ENCODE results near the gene PODNL1. TPM values are rescaled to one million over a fixed set of nuclear protein-coding genes. Genes with fewer than 3 reads are reported as not detected.

Gene PODNL1
- total RNA-seq = under 1 TPM in 1 of 2 donors, not detected in 1; 0.81 TPM

- no peaks in the 10 kb centered on the region for H3K36me3 Mint-ChIP-seq (ENCODE audit: insufficient read depth in 2 of 2)
- H3K4me3 Mint-ChIP-seq = no peak within 1 kb of the TSS
- H3K27ac Mint-ChIP-seq = no peak within 1 kb of the TSS
- no peak for DNase-seq
- no peak for ATAC-seq (replicated peaks in 1 of 2)
- H3K4me1 Mint-ChIP-seq (ENCODE audit: low read depth) = peaks cover 7% of the 10 kb centered on the region
- peaks cover 7% of the 10 kb centered on the region for H3K27me3 Mint-ChIP-seq (ENCODE audit: low read depth)
- H3K9me3 Mint-ChIP-seq = no peaks in the 10 kb centered on the region
These were observed at the start of gene PODNL1 for GRCh38 chr19:13938301-13939064. TSS of gene PODNL1 (minus strand) at chr19:13938417. CDS start at chr19:13938181, 236 bp downstream.

- DNase-seq (no peak), ATAC-seq (replicated peaks in 1 of 2) (no peak)
- no peaks in the 10 kb centered on the region for H3K27me3 Mint-ChIP-seq (ENCODE audit: low read depth)
- H3K36me3 Mint-ChIP-seq (ENCODE audit: insufficient read depth in 2 of 2) = peaks cover 2 to 9% of the 10 kb centered on the region in 2 donors
- no peaks in the 10 kb centered on the region for H3K9me3 Mint-ChIP-seq
- peaks cover 52% of the 10 kb centered on the region for H3K4me1 Mint-ChIP-seq (ENCODE audit: low read depth)
- H3K27ac Mint-ChIP-seq = peak overlapping the region; percentile 98
- H3K4me3 Mint-ChIP-seq = peak overlapping the region; percentile 80 to 88
These were observed 49.1 kb upstream of the PODNL1 start for GRCh38 chr19:13987101-13987890.

GRCh38 chr19:13986348-13986904 is 48.2 kb upstream of the PODNL1 start:
- no peaks in the 10 kb centered on the region for H3K27me3 Mint-ChIP-seq (ENCODE audit: low read depth)
- H3K27ac Mint-ChIP-seq = peak overlapping the region; percentile 98
- H3K36me3 Mint-ChIP-seq (ENCODE audit: insufficient read depth in 2 of 2) = peaks cover 0 to 7% of the 10 kb centered on the region in 2 donors
- no peaks in the 10 kb centered on the region for H3K9me3 Mint-ChIP-seq
- DNase-seq (peak; percentile 99), ATAC-seq (replicated peaks in 1 of 2) (peak; percentile 93 to 94)
- peaks cover 52% of the 10 kb centered on the region for H3K4me1 Mint-ChIP-seq (ENCODE audit: low read depth)
- peak overlapping the region; percentile 80 to 88 for H3K4me3 Mint-ChIP-seq

GRCh38 chr19:13985771-13986347 is 47.6 kb upstream of the PODNL1 start:
- no peaks in the 10 kb centered on the region for H3K9me3 Mint-ChIP-seq
- peak overlapping the region; percentile 98 for H3K27ac Mint-ChIP-seq
- no peak for ATAC-seq (replicated peaks in 1 of 2)
- H3K36me3 Mint-ChIP-seq (ENCODE audit: insufficient read depth in 2 of 2) = peaks cover 0 to 5% of the 10 kb centered on the region in 2 donors
- H3K4me1 Mint-ChIP-seq (ENCODE audit: low read depth) = peaks cover 52% of the 10 kb centered on the region
- no peaks in the 10 kb centered on the region for H3K27me3 Mint-ChIP-seq (ENCODE audit: low read depth)
- DNase-seq = peak in 1 of 2 donors; percentile 18
- peak overlapping the region; percentile 80 to 88 for H3K4me3 Mint-ChIP-seq

- DNase-seq (peak in 1 of 2 donors; percentile 23), ATAC-seq (replicated peaks in 1 of 2) (no peak)
- Mint-ChIP-seq H3K9me3 (no peaks in the 10 kb centered on the region), H3K4me3 (peak overlapping the region; percentile 61 to 66), H3K4me1 (ENCODE audit: low read depth) (peaks cover 52% of the 10 kb centered on the region), H3K36me3 (ENCODE audit: insufficient read depth in 2 of 2) (peaks cover 0 to 5% of the 10 kb centered on the region in 2 donors), H3K27me3 (ENCODE audit: low read depth) (no peaks in the 10 kb centered on the region), H3K27ac (peak overlapping the region; percentile 84)
These were observed 46.9 kb upstream of the PODNL1 start for GRCh38 chr19:13984875-13985741.

- Mint-ChIP-seq H3K27ac (no peak overlapping the region), H3K36me3 (ENCODE audit: insufficient read depth in 2 of 2) (peaks cover 0 to 5% of the 10 kb centered on the region in 2 donors), H3K4me1 (ENCODE audit: low read depth) (peaks cover 52% of the 10 kb centered on the region), H3K9me3 (no peaks in the 10 kb centered on the region), H3K4me3 (no peak overlapping the region), H3K27me3 (ENCODE audit: low read depth) (no peaks in the 10 kb centered on the region)
- ATAC-seq (replicated peaks in 1 of 2) (no peak), DNase-seq (no peak)
These were observed 46.0 kb upstream of the PODNL1 start for GRCh38 chr19:13984186-13984585.

GRCh38 chr19:13983213-13983889 is 45.1 kb upstream of the PODNL1 start:
- H3K36me3 Mint-ChIP-seq (ENCODE audit: insufficient read depth in 2 of 2) = peaks cover 0 to under 1% of the 10 kb centered on the region in 2 donors
- H3K4me1 Mint-ChIP-seq (ENCODE audit: low read depth) = peaks cover 44% of the 10 kb centered on the region
- no peaks in the 10 kb centered on the region for H3K27me3 Mint-ChIP-seq (ENCODE audit: low read depth)
- no peaks in the 10 kb centered on the region for H3K9me3 Mint-ChIP-seq
- no peak for DNase-seq
- H3K4me3 Mint-ChIP-seq = no peak overlapping the region
- no peak for ATAC-seq (replicated peaks in 1 of 2)
- H3K27ac Mint-ChIP-seq = no peak overlapping the region

GRCh38 chr19:13982773-13983172 is 44.6 kb upstream of the PODNL1 start:
- Mint-ChIP-seq H3K4me3 (no peak overlapping the region), H3K9me3 (no peaks in the 10 kb centered on the region), H3K27ac (no peak overlapping the region), H3K4me1 (ENCODE audit: low read depth) (peaks cover 42% of the 10 kb centered on the region), H3K36me3 (ENCODE audit: insufficient read depth in 2 of 2) (no peaks in the 10 kb centered on the region), H3K27me3 (ENCODE audit: low read depth) (no peaks in the 10 kb centered on the region)
- DNase-seq (no peak), ATAC-seq (replicated peaks in 1 of 2) (no peak)

- H3K36me3 Mint-ChIP-seq (ENCODE audit: insufficient read depth in 2 of 2) = no peaks in the 10 kb centered on the region
- H3K4me3 Mint-ChIP-seq = no peak overlapping the region
- H3K27me3 Mint-ChIP-seq (ENCODE audit: low read depth) = no peaks in the 10 kb centered on the region
- H3K27ac Mint-ChIP-seq = no peak overlapping the region
- DNase-seq = no peak
- ATAC-seq (replicated peaks in 1 of 2) = no peak
- H3K4me1 Mint-ChIP-seq (ENCODE audit: low read depth) = peaks cover 35% of the 10 kb centered on the region
- no peaks in the 10 kb centered on the region for H3K9me3 Mint-ChIP-seq
These were observed 43.8 kb upstream of the PODNL1 start for GRCh38 chr19:13981988-13982501.

GRCh38 chr19:13981467-13981866 is 43.2 kb upstream of the PODNL1 start:
- Mint-ChIP-seq H3K4me1 (ENCODE audit: low read depth) (peaks cover 29% of the 10 kb centered on the region), H3K9me3 (no peaks in the 10 kb centered on the region), H3K27me3 (ENCODE audit: low read depth) (no peaks in the 10 kb centered on the region), H3K27ac (no peak overlapping the region), H3K4me3 (no peak overlapping the region), H3K36me3 (ENCODE audit: insufficient read depth in 2 of 2) (peaks cover 0 to under 1% of the 10 kb centered on the region in 2 donors)
- DNase-seq (no peak), ATAC-seq (replicated peaks in 1 of 2) (no peak)

GRCh38 chr19:13981021-13981420 is 42.8 kb upstream of the PODNL1 start:
- peaks cover 25% of the 10 kb centered on the region for H3K4me1 Mint-ChIP-seq (ENCODE audit: low read depth)
- no peak overlapping the region for H3K27ac Mint-ChIP-seq
- peaks cover 0 to 2% of the 10 kb centered on the region in 2 donors for H3K36me3 Mint-ChIP-seq (ENCODE audit: insufficient read depth in 2 of 2)
- no peaks in the 10 kb centered on the region for H3K9me3 Mint-ChIP-seq
- H3K27me3 Mint-ChIP-seq (ENCODE audit: low read depth) = no peaks in the 10 kb centered on the region
- no peak overlapping the region for H3K4me3 Mint-ChIP-seq
- ATAC-seq (replicated peaks in 1 of 2) (no peak), DNase-seq (no peak)
